ENCODE results near the gene MZT2A. TPM values are rescaled to one million over a fixed set of nuclear protein-coding genes. Genes with fewer than 3 reads are reported as not detected.
"Not testable (repeated sequence)": the region's sequence is repeated elsewhere in the genome, so short reads cannot be mapped to it uniquely, and the experiment has no call there.

MZT2A gene
- total RNA-seq, 1 experiment from 2014 or later: 100 TPM

GRCh38 chr2:131521961-131522781 lies 30.0 kb upstream of the MZT2A start:
- Mint-ChIP-seq H3K36me3 (ENCODE audit: insufficient read depth, unreplicated experiment) (peaks cover 12% of the 10 kb centered on the region), H3K9me3 (ENCODE audit: low read depth, unreplicated experiment) (no peaks in the 10 kb centered on the region), H3K27me3 (ENCODE audit: unreplicated experiment) (no peaks in the 10 kb centered on the region), H3K27ac (ENCODE audit: unreplicated experiment) (no peak overlapping the region), H3K4me3 (ENCODE audit: low read depth, unreplicated experiment) (no peak overlapping the region), H3K4me1 (ENCODE audit: low read depth, unreplicated experiment) (no peaks in the 10 kb centered on the region)
- TF ChIP-seq CTCF (IDR thresholded peaks at IDR 0.05; ENCODE audit: unreplicated experiment): no peak
- CTCF ChIA-PET: no interaction called here
- no TSS peak for BruUV-seq (replicated peaks)
- intact Hi-C loops (cut with micrococcal nuclease; ENCODE audit: unreplicated experiment): no loop called here
- DNase-seq: no peak

GRCh38 chr2:131521524-131521923 lies 29.3 kb upstream of the MZT2A start:
- not testable (repeated sequence) for BruUV-seq (replicated peaks)

GRCh38 chr2:131520526-131520925 lies 28.3 kb upstream of the MZT2A start:
- Mint-ChIP-seq H3K4me3 (ENCODE audit: low read depth, unreplicated experiment) (no peak overlapping the region), H3K27me3 (ENCODE audit: unreplicated experiment) (no peaks in the 10 kb centered on the region), H3K9me3 (ENCODE audit: low read depth, unreplicated experiment) (no peaks in the 10 kb centered on the region), H3K27ac (ENCODE audit: unreplicated experiment) (no peak overlapping the region), H3K36me3 (ENCODE audit: insufficient read depth, unreplicated experiment) (peaks cover 12% of the 10 kb centered on the region), H3K4me1 (ENCODE audit: low read depth, unreplicated experiment) (no peaks in the 10 kb centered on the region)
- no TSS peak for BruUV-seq (replicated peaks)
- no peak for DNase-seq
- no peak for TF ChIP-seq CTCF (IDR thresholded peaks at IDR 0.05; ENCODE audit: unreplicated experiment)
- CTCF ChIA-PET: no interaction called here
- intact Hi-C loops (cut with micrococcal nuclease; ENCODE audit: unreplicated experiment): no loop called here

More at GRCh38 chr2:131521524-131521923, 29.3 kb upstream of the MZT2A start:
- H3K27me3 Mint-ChIP-seq (ENCODE audit: unreplicated experiment); H3K4me3 Mint-ChIP-seq (ENCODE audit: low read depth, unreplicated experiment); DNase-seq; H3K27ac Mint-ChIP-seq (ENCODE audit: unreplicated experiment); H3K4me1 Mint-ChIP-seq (ENCODE audit: low read depth, unreplicated experiment); CTCF ChIA-PET; H3K9me3 Mint-ChIP-seq (ENCODE audit: low read depth, unreplicated experiment); intact Hi-C loops (cut with micrococcal nuclease; ENCODE audit: unreplicated experiment): not testable (repeated sequence)
- H3K36me3 Mint-ChIP-seq (ENCODE audit: insufficient read depth, unreplicated experiment): peaks cover 12% of the 10 kb centered on the region

- DNase-seq; intact Hi-C loops (cut with micrococcal nuclease; ENCODE audit: unreplicated experiment); H3K27ac Mint-ChIP-seq (ENCODE audit: unreplicated experiment); H3K27me3 Mint-ChIP-seq (ENCODE audit: unreplicated experiment); H3K4me1 Mint-ChIP-seq (ENCODE audit: low read depth, unreplicated experiment); BruUV-seq (replicated peaks); H3K9me3 Mint-ChIP-seq (ENCODE audit: low read depth, unreplicated experiment); CTCF ChIA-PET; H3K4me3 Mint-ChIP-seq (ENCODE audit: low read depth, unreplicated experiment): not testable (repeated sequence)
- peaks cover 12% of the 10 kb centered on the region for H3K36me3 Mint-ChIP-seq (ENCODE audit: insufficient read depth, unreplicated experiment)
Observed at GRCh38 chr2:131519871-131520470, 27.8 kb upstream of the MZT2A start.

GRCh38 chr2:131519466-131519865 lies 27.3 kb upstream of the MZT2A start:
- H3K9me3 Mint-ChIP-seq (ENCODE audit: low read depth, unreplicated experiment): no peaks in the 10 kb centered on the region
- no TSS peak for BruUV-seq (replicated peaks)
- no peak overlapping the region for H3K4me3 Mint-ChIP-seq (ENCODE audit: low read depth, unreplicated experiment)
- no peak for TF ChIP-seq CTCF (IDR thresholded peaks at IDR 0.05; ENCODE audit: unreplicated experiment)
- H3K4me1 Mint-ChIP-seq (ENCODE audit: low read depth, unreplicated experiment): no peaks in the 10 kb centered on the region
- no peaks in the 10 kb centered on the region for H3K27me3 Mint-ChIP-seq (ENCODE audit: unreplicated experiment)
- no peak for DNase-seq
- CTCF ChIA-PET: no interaction called here
- H3K27ac Mint-ChIP-seq (ENCODE audit: unreplicated experiment): no peak overlapping the region
- peaks cover 12% of the 10 kb centered on the region for H3K36me3 Mint-ChIP-seq (ENCODE audit: insufficient read depth, unreplicated experiment)
- intact Hi-C loops (cut with micrococcal nuclease; ENCODE audit: unreplicated experiment): no loop called here

GRCh38 chr2:131518531-131518930 lies 26.3 kb upstream of the MZT2A start:
- H3K4me3 Mint-ChIP-seq (ENCODE audit: low read depth, unreplicated experiment); H3K27me3 Mint-ChIP-seq (ENCODE audit: unreplicated experiment); H3K27ac Mint-ChIP-seq (ENCODE audit: unreplicated experiment); H3K4me1 Mint-ChIP-seq (ENCODE audit: low read depth, unreplicated experiment); DNase-seq; H3K9me3 Mint-ChIP-seq (ENCODE audit: low read depth, unreplicated experiment); intact Hi-C loops (cut with micrococcal nuclease; ENCODE audit: unreplicated experiment); CTCF ChIA-PET; BruUV-seq (replicated peaks): not testable (repeated sequence)
- H3K36me3 Mint-ChIP-seq (ENCODE audit: insufficient read depth, unreplicated experiment): peaks cover 12% of the 10 kb centered on the region

GRCh38 chr2:131517856-131518255 lies 25.7 kb upstream of the MZT2A start:
- H3K4me3 Mint-ChIP-seq (ENCODE audit: low read depth, unreplicated experiment); intact Hi-C loops (cut with micrococcal nuclease; ENCODE audit: unreplicated experiment); BruUV-seq (replicated peaks); H3K9me3 Mint-ChIP-seq (ENCODE audit: low read depth, unreplicated experiment); CTCF ChIA-PET; H3K27ac Mint-ChIP-seq (ENCODE audit: unreplicated experiment); H3K4me1 Mint-ChIP-seq (ENCODE audit: low read depth, unreplicated experiment); H3K27me3 Mint-ChIP-seq (ENCODE audit: unreplicated experiment); DNase-seq: not testable (repeated sequence)
- H3K36me3 Mint-ChIP-seq (ENCODE audit: insufficient read depth, unreplicated experiment): peaks cover 17% of the 10 kb centered on the region
